Endothelial cell of umbilical vein (primary cell): ENCODE results near the gene WBP1L.

ENCODE experiments used
- EZH2 ChIP-seq: IDR thresholded peaks from 2 replicates; pipeline ENCODE4 v1.6.1; 2012; ENCODE audit warnings: borderline replicate concordance, low read depth, mild to moderate bottlenecking, moderate library complexity, low read length, inconsistent platforms; ENCODE audit not compliant: severe bottlenecking
- JUN ChIP-seq: IDR thresholded peaks from 2 replicates; pipeline ENCODE4 v1.6.1; 2011; ENCODE audit warnings: borderline replicate concordance, low read depth; ENCODE audit not compliant: insufficient read length, insufficient read depth
- MAX ChIP-seq: IDR thresholded peaks from 2 replicates; pipeline ENCODE4 v1.6.1; 2011; ENCODE audit not compliant: insufficient read depth, insufficient read length
- POLR2A ChIP-seq: IDR thresholded peaks from 2 replicates; pipeline ENCODE4 v1.6.1; 2012; ENCODE audit warnings: low read depth, mild to moderate bottlenecking, control low read depth, low read length
- POLR2AphosphoS5 ChIP-seq: IDR thresholded peaks from 2 replicates; pipeline ENCODE4 v1.6.1; 2012; ENCODE audit warnings: low read depth, mild to moderate bottlenecking, control low read depth, low read length, moderate library complexity; ENCODE audit not compliant: insufficient read depth
- TF ChIP-seq, protein P1 (sequence below), 2 donors: IDR thresholded peaks; 1 replicate in 1 of 2; 2 replicates in 1 of 2; pipeline ENCODE4 v1.5.1; 2011; ENCODE audit warnings: low read length in 2 of 2, mild to moderate bottlenecking in 2 of 2, moderate library complexity in 2 of 2, control low read depth in 1 of 2, inconsistent platforms in 1 of 2, low read depth in 1 of 2; ENCODE audit not compliant: insufficient read depth in 1 of 2; ENCODE audit errors: extremely low read depth in 1 of 2

- TF ChIP-seq POLR2A (no peak), POLR2AphosphoS5 (no peak), EZH2 (no peak), MAX (no peak), JUN (no peak)
- TF ChIP-seq, protein P1, sequence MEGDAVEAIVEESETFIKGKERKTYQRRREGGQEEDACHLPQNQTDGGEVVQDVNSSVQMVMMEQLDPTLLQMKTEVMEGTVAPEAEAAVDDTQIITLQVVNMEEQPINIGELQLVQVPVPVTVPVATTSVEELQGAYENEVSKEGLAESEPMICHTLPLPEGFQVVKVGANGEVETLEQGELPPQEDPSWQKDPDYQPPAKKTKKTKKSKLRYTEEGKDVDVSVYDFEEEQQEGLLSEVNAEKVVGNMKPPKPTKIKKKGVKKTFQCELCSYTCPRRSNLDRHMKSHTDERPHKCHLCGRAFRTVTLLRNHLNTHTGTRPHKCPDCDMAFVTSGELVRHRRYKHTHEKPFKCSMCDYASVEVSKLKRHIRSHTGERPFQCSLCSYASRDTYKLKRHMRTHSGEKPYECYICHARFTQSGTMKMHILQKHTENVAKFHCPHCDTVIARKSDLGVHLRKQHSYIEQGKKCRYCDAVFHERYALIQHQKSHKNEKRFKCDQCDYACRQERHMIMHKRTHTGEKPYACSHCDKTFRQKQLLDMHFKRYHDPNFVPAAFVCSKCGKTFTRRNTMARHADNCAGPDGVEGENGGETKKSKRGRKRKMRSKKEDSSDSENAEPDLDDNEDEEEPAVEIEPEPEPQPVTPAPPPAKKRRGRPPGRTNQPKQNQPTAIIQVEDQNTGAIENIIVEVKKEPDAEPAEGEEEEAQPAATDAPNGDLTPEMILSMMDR (IDR thresholded peaks at IDR 0.05; ENCODE audit: extremely low read depth in 1 of 2, insufficient read depth in 1 of 2, low read depth in 1 of 2, low read length in 2 of 2): no peak
Measured at GRCh38 chr10:102781921-102782557, 38.3 kb downstream of the WBP1L start.
